ENCODE results near the gene RAN. TPM values are rescaled to one million over a fixed set of nuclear protein-coding genes. Genes with fewer than 3 reads are reported as not detected.

Gene RAN
- total RNA-seq (2021; ENCODE audit: unreplicated experiment) (1,193 TPM), Bru-seq, nascent RNA (percentile 99 among the genes with signal in this experiment), BruChase-seq, experiment 1, labeled RNA remaining after a 2-hour chase (percentile 100 among the genes with signal in this experiment), BruChase-seq, experiment 2, labeled RNA remaining after a 6-hour chase (percentile 100 among the genes with signal in this experiment)
- polyA plus RNA-seq (2012; ENCODE audit: insufficient read length): 933 TPM
- long read RNA-seq, transcript RAN-203 (6 exons, 2,455 nt): minor isoform, 21 of 916 reads
- long read RNA-seq, transcript RAN-212 (7 exons, 2,661 nt): major isoform, 787 of 916 reads
- long read RNA-seq, transcript RAN-202 (6 exons, 1,530 nt): minor isoform, 24 of 916 reads
- long read RNA-seq, partial matches to known transcripts: 67 of 916 reads
- long read RNA-seq, other reads (novel, unspliced or antisense): 16 of 916 reads

DNA sequence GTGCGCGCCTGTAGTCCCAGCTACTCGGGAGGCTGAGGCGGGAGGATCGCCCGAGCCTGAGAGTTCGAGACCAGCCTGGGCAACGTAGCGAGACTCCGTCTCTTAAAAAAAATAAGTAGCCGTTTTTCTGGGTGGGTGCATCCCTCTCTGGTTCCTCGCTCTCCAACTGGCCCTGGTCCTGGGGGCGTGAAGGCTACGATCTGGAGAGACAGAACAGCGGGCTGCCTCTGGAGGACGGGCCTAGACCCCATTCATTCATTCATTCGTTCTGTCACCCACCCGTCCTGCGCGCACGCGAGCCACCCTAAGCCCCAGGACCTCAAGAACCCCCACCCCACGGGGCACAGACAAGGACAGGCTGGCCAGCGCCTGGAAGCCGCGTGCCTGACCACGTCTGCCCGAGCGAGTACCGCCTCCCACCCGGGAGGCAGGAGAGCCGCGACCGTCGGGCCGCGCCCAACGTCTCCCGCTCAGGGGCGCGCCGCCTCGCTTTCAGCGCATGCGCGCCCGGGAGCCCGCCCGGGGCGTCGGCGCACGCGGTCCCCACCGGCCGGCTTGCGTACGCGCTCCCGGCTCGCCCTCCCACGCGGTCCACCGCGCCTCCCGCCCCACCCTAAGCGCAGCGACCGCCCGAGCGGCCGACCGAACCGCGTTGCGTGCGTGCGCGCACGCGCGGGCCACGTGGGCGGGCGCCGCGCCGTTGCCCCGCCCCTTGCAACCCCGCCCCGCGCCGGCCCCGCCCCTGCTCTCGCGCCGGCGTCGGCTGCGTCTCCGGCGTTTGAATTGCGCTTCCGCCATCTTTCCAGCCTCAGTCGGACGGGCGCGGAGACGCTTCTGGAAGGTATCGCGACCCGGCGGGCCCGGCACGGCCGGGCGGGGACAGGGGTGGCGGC lies at the start of gene RAN:
RAN (plus strand) TSS at position 781 of the 893 bp plus-strand sequence. CDS start 528 bp downstream, outside the sequence.
- ChIA-PET CTCF (no interaction called here), POLR2A (no interaction called here)
- Histone ChIP-seq H3K27ac (ENCODE audit: low read length) (peak within 1 kb of the TSS; percentile 96), H3K4me3 (ENCODE audit: low read depth in 2 of 2, low read length in 2 of 2) (peak within 1 kb of the TSS; percentile 86 to 94), H3K27me3 (ENCODE audit: control insufficient read depth, insufficient read depth, low read length) (no peaks in the 10 kb centered on the region), H3K36me3 (ENCODE audit: control insufficient read depth, insufficient read depth, low read length) (peaks cover 33% of the 10 kb centered on the region), H3K4me1 (ENCODE audit: control insufficient read depth, insufficient read depth, low read length) (peaks cover 25% of the 10 kb centered on the region), H3K9me3 (ENCODE audit: control insufficient read depth, insufficient read depth, low read depth, low read length) (no peaks in the 10 kb centered on the region)
- intact Hi-C loops (cut with micrococcal nuclease; ENCODE audit: unreplicated experiment) (no loop called here), in situ Hi-C loops (cut with HindIII; ENCODE audit: low pct_unique_long_range_greater_than_20kb, low sequenced_read_pairs) (no loop called here)
- ATAC-seq (peak; percentile 93), DNase-seq (ENCODE audit: low read depth, low spot score) (peak; percentile 32)
- TF ChIP-seq TCF7L2 (IDR thresholded peaks at IDR 0.05; ENCODE audit: low read depth, low read length) (no peak), SIN3A (IDR thresholded peaks at IDR 0.05; ENCODE audit: borderline replicate concordance, insufficient read depth, low read depth, low read length) (0 out of 2 replicates have a peak, but pooled peaks have one; percentile 80), POLR2AphosphoS5 (IDR thresholded peaks at IDR 0.05; ENCODE audit: low read depth, low read length) (peak; percentile 80; the same call in 1 of the 2 replicates)
- TF ChIP-seq, protein P1, sequence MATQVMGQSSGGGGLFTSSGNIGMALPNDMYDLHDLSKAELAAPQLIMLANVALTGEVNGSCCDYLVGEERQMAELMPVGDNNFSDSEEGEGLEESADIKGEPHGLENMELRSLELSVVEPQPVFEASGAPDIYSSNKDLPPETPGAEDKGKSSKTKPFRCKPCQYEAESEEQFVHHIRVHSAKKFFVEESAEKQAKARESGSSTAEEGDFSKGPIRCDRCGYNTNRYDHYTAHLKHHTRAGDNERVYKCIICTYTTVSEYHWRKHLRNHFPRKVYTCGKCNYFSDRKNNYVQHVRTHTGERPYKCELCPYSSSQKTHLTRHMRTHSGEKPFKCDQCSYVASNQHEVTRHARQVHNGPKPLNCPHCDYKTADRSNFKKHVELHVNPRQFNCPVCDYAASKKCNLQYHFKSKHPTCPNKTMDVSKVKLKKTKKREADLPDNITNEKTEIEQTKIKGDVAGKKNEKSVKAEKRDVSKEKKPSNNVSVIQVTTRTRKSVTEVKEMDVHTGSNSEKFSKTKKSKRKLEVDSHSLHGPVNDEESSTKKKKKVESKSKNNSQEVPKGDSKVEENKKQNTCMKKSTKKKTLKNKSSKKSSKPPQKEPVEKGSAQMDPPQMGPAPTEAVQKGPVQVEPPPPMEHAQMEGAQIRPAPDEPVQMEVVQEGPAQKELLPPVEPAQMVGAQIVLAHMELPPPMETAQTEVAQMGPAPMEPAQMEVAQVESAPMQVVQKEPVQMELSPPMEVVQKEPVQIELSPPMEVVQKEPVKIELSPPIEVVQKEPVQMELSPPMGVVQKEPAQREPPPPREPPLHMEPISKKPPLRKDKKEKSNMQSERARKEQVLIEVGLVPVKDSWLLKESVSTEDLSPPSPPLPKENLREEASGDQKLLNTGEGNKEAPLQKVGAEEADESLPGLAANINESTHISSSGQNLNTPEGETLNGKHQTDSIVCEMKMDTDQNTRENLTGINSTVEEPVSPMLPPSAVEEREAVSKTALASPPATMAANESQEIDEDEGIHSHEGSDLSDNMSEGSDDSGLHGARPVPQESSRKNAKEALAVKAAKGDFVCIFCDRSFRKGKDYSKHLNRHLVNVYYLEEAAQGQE (IDR thresholded peaks at IDR 0.05; ENCODE audit: insufficient read depth in 1 of 2, low read depth in 2 of 2, low read length in 1 of 2): peak in 1 of 2 experiments; percentile 48; a peak in 1 of 4 replicates
- no TSS peak for BruUV-seq (replicated peaks)

DNA sequence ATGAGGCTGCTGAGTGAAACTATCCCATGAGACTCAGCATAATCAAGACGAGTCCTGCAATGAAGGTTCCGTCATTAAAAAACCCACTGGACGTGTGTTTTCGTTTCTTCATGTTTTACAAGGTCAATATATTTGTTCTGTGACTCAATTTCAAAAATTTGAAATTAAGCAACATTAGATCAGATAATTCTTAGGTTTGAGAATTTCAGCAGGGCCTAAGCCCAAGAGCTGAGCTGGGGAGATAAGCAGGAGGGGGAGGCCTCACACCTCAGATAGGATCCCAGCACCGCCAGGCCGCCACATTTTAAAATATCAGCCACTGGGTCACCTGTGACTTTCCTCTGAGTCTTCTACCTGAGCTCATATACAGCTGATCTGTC lies 46.1 kb upstream of the RAN start:
- H3K36me3 ChIP-seq (ENCODE audit: control insufficient read depth, insufficient read depth, low read length): no peaks in the 10 kb centered on the region

More for the DNA sequence above, 46.1 kb upstream of the RAN start:
- intact Hi-C loops (cut with micrococcal nuclease; ENCODE audit: unreplicated experiment) (no loop called here), in situ Hi-C loops (cut with HindIII; ENCODE audit: low pct_unique_long_range_greater_than_20kb, low sequenced_read_pairs) (no loop called here)
- Histone ChIP-seq H3K27ac (ENCODE audit: low read length) (no peak overlapping the region), H3K4me1 (ENCODE audit: control insufficient read depth, insufficient read depth, low read length) (no peaks in the 10 kb centered on the region), H3K9me3 (ENCODE audit: control insufficient read depth, insufficient read depth, low read depth, low read length) (no peaks in the 10 kb centered on the region), H3K4me3 (ENCODE audit: low read depth in 2 of 2, low read length in 2 of 2) (no peak overlapping the region), H3K27me3 (ENCODE audit: control insufficient read depth, insufficient read depth, low read length) (no peaks in the 10 kb centered on the region)
- POLR2A ChIA-PET: no interaction called here
- TF ChIP-seq, protein P2, sequence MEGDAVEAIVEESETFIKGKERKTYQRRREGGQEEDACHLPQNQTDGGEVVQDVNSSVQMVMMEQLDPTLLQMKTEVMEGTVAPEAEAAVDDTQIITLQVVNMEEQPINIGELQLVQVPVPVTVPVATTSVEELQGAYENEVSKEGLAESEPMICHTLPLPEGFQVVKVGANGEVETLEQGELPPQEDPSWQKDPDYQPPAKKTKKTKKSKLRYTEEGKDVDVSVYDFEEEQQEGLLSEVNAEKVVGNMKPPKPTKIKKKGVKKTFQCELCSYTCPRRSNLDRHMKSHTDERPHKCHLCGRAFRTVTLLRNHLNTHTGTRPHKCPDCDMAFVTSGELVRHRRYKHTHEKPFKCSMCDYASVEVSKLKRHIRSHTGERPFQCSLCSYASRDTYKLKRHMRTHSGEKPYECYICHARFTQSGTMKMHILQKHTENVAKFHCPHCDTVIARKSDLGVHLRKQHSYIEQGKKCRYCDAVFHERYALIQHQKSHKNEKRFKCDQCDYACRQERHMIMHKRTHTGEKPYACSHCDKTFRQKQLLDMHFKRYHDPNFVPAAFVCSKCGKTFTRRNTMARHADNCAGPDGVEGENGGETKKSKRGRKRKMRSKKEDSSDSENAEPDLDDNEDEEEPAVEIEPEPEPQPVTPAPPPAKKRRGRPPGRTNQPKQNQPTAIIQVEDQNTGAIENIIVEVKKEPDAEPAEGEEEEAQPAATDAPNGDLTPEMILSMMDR (IDR thresholded peaks at IDR 0.05): no peak
- TF ChIP-seq SIN3A (IDR thresholded peaks at IDR 0.05; ENCODE audit: borderline replicate concordance, insufficient read depth, low read depth, low read length) (no peak), TCF7L2 (IDR thresholded peaks at IDR 0.05; ENCODE audit: low read depth, low read length) (no peak), POLR2AphosphoS5 (IDR thresholded peaks at IDR 0.05; ENCODE audit: low read depth, low read length) (no peak)
- TF ChIP-seq, protein P1 (IDR thresholded peaks at IDR 0.05; ENCODE audit: insufficient read depth in 1 of 2, low read depth in 2 of 2, low read length in 1 of 2): no peak
- CTCF ChIA-PET: no interaction called here
- no peak for ATAC-seq
- DNase-seq (ENCODE audit: low read depth, low spot score): no peak
- no TSS peak for BruUV-seq (replicated peaks)
